ENCODE measurements around the gene PDILT. TPM values are rescaled to one million over a fixed set of nuclear protein-coding genes. Genes with fewer than 3 reads are reported as not detected.

Gene PDILT
- total RNA-seq, 1 experiment from 2014 or later: not detected

DNA sequence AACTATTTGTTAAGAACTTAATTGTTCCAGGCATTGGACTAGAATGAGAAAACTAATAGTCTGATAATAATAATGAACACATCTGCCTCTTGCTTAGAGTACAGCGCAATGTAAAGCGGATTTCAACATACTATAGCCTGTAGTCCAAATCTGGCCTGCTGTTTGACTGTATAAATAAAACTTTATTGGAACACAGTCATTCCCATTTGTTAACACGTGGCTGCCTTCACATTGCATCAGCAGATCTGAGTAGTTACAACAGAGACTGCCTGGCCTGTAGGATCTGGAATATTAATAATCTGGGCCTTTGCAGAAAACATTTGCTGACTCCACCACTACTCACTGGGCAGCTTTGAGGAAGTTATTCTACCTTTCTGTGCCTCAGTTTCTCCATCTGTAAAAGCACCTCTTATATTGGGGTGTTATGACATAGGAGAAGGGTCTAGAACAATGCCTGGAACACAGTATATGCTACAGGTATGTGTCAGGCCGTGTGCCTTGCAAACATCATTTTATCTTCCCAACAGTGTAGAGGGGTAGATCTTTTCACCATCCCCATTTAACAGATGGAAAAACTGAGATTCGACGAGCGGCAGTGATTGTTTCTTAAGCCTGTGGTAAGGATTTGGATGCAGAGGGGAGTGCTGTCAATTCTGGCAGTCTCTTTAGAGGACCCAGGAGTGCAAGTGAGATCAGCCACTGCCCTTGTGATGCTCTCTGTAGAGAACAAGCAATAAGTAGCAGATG lies 22.2 kb downstream of the PDILT start:
- Histone ChIP-seq H3K9me2 (ENCODE audit: insufficient read depth) (no peaks in the 10 kb centered on the region), H3K27ac (no peak overlapping the region), H3F3A (ENCODE audit: insufficient read depth, low read depth) (no peaks in the 10 kb centered on the region), H4K20me1 (ENCODE audit: insufficient read depth) (no peaks in the 10 kb centered on the region), H3K4me1 (replicated peaks; ENCODE audit: insufficient read depth) (no peaks in the 10 kb centered on the region), H3K9me3 (ENCODE audit: insufficient read depth, low read depth) (no peaks in the 10 kb centered on the region), H3K36me3 (ENCODE audit: low read depth) (no peaks in the 10 kb centered on the region), H2AFZ (no peak overlapping the region), H3K4me3 (no peak overlapping the region), H3K27me3 (ENCODE audit: insufficient read depth, low read depth) (no peaks in the 10 kb centered on the region; the same call in 1 of the 2 replicates), H3K4me2 (no peak overlapping the region), H3K79me2 (ENCODE audit: low read depth) (no peaks in the 10 kb centered on the region)
- DNase-seq: no peak
- no TSS peak for BruUV-seq (replicated peaks)
- TF ChIP-seq, protein P1, sequence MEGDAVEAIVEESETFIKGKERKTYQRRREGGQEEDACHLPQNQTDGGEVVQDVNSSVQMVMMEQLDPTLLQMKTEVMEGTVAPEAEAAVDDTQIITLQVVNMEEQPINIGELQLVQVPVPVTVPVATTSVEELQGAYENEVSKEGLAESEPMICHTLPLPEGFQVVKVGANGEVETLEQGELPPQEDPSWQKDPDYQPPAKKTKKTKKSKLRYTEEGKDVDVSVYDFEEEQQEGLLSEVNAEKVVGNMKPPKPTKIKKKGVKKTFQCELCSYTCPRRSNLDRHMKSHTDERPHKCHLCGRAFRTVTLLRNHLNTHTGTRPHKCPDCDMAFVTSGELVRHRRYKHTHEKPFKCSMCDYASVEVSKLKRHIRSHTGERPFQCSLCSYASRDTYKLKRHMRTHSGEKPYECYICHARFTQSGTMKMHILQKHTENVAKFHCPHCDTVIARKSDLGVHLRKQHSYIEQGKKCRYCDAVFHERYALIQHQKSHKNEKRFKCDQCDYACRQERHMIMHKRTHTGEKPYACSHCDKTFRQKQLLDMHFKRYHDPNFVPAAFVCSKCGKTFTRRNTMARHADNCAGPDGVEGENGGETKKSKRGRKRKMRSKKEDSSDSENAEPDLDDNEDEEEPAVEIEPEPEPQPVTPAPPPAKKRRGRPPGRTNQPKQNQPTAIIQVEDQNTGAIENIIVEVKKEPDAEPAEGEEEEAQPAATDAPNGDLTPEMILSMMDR (conservative IDR thresholded peaks at IDR 0.05): no peak
- TF ChIP-seq EZH2 (IDR thresholded peaks at IDR 0.05; ENCODE audit: low read depth): no peak
- CTCF ChIA-PET: interaction anchor here (1.3 kb wide), 1 partner anchor 799 kb away, joined by 3 read pairs; no protein-coding TSS in a partner anchor
- POLR2A ChIA-PET (ENCODE audit: unreplicated experiment): no interaction called here
- intact Hi-C loops (cut with micrococcal nuclease; ENCODE audit: unreplicated experiment): loop anchor here (10.0 kb wide), 1 partner anchor 322 kb away; no protein-coding TSS in a partner anchor

DNA sequence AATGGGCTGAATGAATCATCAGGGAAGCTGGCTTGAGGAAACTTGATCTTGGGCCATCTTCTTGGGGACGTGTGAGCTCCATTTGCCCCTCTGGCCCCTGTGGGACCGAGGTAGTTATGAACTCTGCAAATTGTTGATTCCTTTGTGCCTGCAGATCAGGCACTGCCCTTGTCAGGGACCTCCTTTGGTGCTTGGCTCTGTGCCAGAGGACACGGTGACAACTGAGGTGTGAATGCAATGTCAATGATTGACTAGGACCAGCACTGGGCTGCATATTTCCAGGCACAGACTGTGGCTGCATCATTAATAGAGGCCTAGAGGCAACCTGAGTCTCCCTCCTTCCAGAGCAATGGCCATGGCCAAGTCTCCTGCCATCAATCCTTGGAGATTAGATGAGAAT lies 23.8 kb downstream of the PDILT start:
- TF ChIP-seq, protein P1 (conservative IDR thresholded peaks at IDR 0.05): no peak
- TF ChIP-seq EZH2 (IDR thresholded peaks at IDR 0.05; ENCODE audit: low read depth): no peak
- Histone ChIP-seq H2AFZ (no peak overlapping the region), H3K27ac (no peak overlapping the region), H3K4me3 (no peak overlapping the region), H3K4me2 (no peak overlapping the region), H3F3A (ENCODE audit: insufficient read depth, low read depth) (no peaks in the 10 kb centered on the region), H4K20me1 (ENCODE audit: insufficient read depth) (no peaks in the 10 kb centered on the region), H3K27me3 (ENCODE audit: insufficient read depth, low read depth) (no peaks in the 10 kb centered on the region), H3K9me3 (ENCODE audit: insufficient read depth, low read depth) (no peaks in the 10 kb centered on the region), H3K36me3 (ENCODE audit: low read depth) (no peaks in the 10 kb centered on the region), H3K79me2 (ENCODE audit: low read depth) (no peaks in the 10 kb centered on the region), H3K4me1 (replicated peaks; ENCODE audit: insufficient read depth) (no peaks in the 10 kb centered on the region), H3K9me2 (ENCODE audit: insufficient read depth) (no peaks in the 10 kb centered on the region)
- intact Hi-C loops (cut with micrococcal nuclease; ENCODE audit: unreplicated experiment): loop anchor here (10.0 kb wide), 1 partner anchor 324 kb away; no protein-coding TSS in a partner anchor
- no TSS peak for BruUV-seq (replicated peaks)
- ChIA-PET POLR2A (ENCODE audit: unreplicated experiment) (no interaction called here), CTCF (no interaction called here)
- no peak for DNase-seq

DNA sequence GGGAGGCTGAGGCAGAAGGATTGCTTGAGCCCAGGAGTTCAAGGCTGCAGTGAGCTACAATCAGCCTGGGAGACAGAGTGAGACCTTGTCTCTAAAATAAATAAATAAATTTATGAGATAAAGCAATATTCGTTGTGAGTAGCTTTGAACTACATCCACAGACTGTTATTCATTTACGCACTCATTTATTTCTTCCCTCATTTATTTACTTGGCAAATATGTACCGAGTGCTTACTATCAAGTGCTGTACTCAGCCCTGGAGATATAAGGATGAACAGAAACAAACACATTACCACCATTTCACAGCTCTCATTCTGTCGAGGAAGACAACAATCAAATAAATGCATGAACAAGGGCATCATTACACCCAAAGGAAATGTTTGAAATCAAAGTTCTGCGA lies 27.4 kb downstream of the PDILT start:
- no peaks in the 10 kb centered on the region for H3K27me3 ChIP-seq (ENCODE audit: insufficient read depth, low read depth)
- H2AFZ ChIP-seq: no peak overlapping the region
- H3F3A ChIP-seq (ENCODE audit: insufficient read depth, low read depth): no peaks in the 10 kb centered on the region
- H4K20me1 ChIP-seq (ENCODE audit: insufficient read depth): no peaks in the 10 kb centered on the region
- TF ChIP-seq, protein P1 (conservative IDR thresholded peaks at IDR 0.05): no peak
- no peak for TF ChIP-seq EZH2 (IDR thresholded peaks at IDR 0.05; ENCODE audit: low read depth)
- no peak overlapping the region for H3K4me3 ChIP-seq
- POLR2A ChIA-PET (ENCODE audit: unreplicated experiment): no interaction called here
- CTCF ChIA-PET: no interaction called here
- H3K27ac ChIP-seq: no peak overlapping the region
- no peaks in the 10 kb centered on the region for H3K9me3 ChIP-seq (ENCODE audit: insufficient read depth, low read depth)
- H3K9me2 ChIP-seq (ENCODE audit: insufficient read depth): no peaks in the 10 kb centered on the region
- no TSS peak for BruUV-seq (replicated peaks)
- H3K4me2 ChIP-seq: no peak overlapping the region
- no peaks in the 10 kb centered on the region for H3K79me2 ChIP-seq (ENCODE audit: low read depth)
- intact Hi-C loops (cut with micrococcal nuclease; ENCODE audit: unreplicated experiment): no loop called here
- no peak for DNase-seq
- no peaks in the 10 kb centered on the region for H3K36me3 ChIP-seq (ENCODE audit: low read depth)
- H3K4me1 ChIP-seq (replicated peaks; ENCODE audit: insufficient read depth): no peaks in the 10 kb centered on the region
